ENCODE measurements around the gene NT5DC4.

- TF ChIP-seq, protein P1, sequence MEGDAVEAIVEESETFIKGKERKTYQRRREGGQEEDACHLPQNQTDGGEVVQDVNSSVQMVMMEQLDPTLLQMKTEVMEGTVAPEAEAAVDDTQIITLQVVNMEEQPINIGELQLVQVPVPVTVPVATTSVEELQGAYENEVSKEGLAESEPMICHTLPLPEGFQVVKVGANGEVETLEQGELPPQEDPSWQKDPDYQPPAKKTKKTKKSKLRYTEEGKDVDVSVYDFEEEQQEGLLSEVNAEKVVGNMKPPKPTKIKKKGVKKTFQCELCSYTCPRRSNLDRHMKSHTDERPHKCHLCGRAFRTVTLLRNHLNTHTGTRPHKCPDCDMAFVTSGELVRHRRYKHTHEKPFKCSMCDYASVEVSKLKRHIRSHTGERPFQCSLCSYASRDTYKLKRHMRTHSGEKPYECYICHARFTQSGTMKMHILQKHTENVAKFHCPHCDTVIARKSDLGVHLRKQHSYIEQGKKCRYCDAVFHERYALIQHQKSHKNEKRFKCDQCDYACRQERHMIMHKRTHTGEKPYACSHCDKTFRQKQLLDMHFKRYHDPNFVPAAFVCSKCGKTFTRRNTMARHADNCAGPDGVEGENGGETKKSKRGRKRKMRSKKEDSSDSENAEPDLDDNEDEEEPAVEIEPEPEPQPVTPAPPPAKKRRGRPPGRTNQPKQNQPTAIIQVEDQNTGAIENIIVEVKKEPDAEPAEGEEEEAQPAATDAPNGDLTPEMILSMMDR (conservative IDR thresholded peaks at IDR 0.05; ENCODE audit: low read depth, low read length): no peak
- no peak for TF ChIP-seq EZH2 (IDR thresholded peaks at IDR 0.05; ENCODE audit: borderline replicate concordance, low read depth, low read length, poor library complexity, severe bottlenecking)
Measured at GRCh38 chr2:112722816-112723546, 2.2 kb downstream of the NT5DC4 start.
